ENCODE data around the gene BRD4. TPM values are rescaled to one million over a fixed set of nuclear protein-coding genes. Genes with fewer than 3 reads are reported as not detected.

Gene BRD4
- total and polyA plus RNA-seq, 2 of the 13 experiments (the other 11 are each of a cell fraction or from before 2014, with no cell fraction given) = 10.5 to 11.4 TPM

GRCh38 chr19:15256708-15257331, 75.5 kb downstream of the BRD4 start:
- Histone ChIP-seq H3K4me1 (ENCODE audit: insufficient read depth, low read length) (no peaks in the 10 kb centered on the region), H2AFZ (ENCODE audit: low read length) (no peak overlapping the region), H3K9ac (ENCODE audit: insufficient read depth, low read depth, low read length) (no peak overlapping the region), H3K79me2 (ENCODE audit: insufficient read depth, low read length) (peaks cover 2% of the 10 kb centered on the region), H3K4me2 (ENCODE audit: low read depth, low read length) (no peak overlapping the region), H4K20me1 (ENCODE audit: insufficient read depth, low read length) (peaks cover 22% of the 10 kb centered on the region; the same call in 1 of the 2 replicates), H3K36me3 (replicated peaks in 1 of 2; ENCODE audit: control insufficient read depth in 1 of 2, insufficient read depth in 2 of 2, low read length in 2 of 2) (peaks cover 73 to 97% of the 10 kb centered on the region in 2 experiments), H3K27ac (ENCODE audit: extremely low read length, insufficient read depth, low read length) (no peak overlapping the region), H3K4me3 (replicated peaks in 1 of 3; ENCODE audit: insufficient read depth in 1 of 3, low read depth in 2 of 3, low read length in 3 of 3) (no peak overlapping the region), H3K27me3 (ENCODE audit: control insufficient read depth in 1 of 2, insufficient read depth in 2 of 2, low read length in 2 of 2) (no peaks in the 10 kb centered on the region; a peak in 1 of 5 replicates), H3K9me3 (ENCODE audit: low read length) (no peaks in the 10 kb centered on the region)
- ATAC-seq = no peak
- no peak for FAIRE-seq
- CTCF ChIA-PET (ENCODE audit: low intra/inter-chr PET ratio, low total read pairs) = no interaction called here
- no TSS peak for BruUV-seq (replicated peaks)
- TF ChIP-seq MBD4 (IDR thresholded peaks at IDR 0.05; ENCODE audit: borderline replicate concordance, low read length) = no peak
- TF ChIP-seq ZBTB38 (CRISPR knock-in tag; IDR thresholded peaks at IDR 0.05) = 0 out of 2 replicates have a peak, but pooled peaks have one; percentile 24
- peak; percentile 66 for TF ChIP-seq AGO2 (optimal IDR thresholded peaks at IDR 0.05; ENCODE audit: low read depth, low read length)
- peak; percentile 56 for TF ChIP-seq RBM22 (optimal IDR thresholded peaks at IDR 0.05; ENCODE audit: low read length)
- TF ChIP-seq ZNF556 (CRISPR knock-in tag; IDR thresholded peaks at IDR 0.05; ENCODE audit: borderline replicate concordance) = no peak
- no peak for TF ChIP-seq SMAD1 (CRISPR knock-in tag; IDR thresholded peaks at IDR 0.05; ENCODE audit: borderline replicate concordance, low read depth)
- no peak for DNase-seq (ENCODE audit: low spot score)
- intact Hi-C loops (cut with micrococcal nuclease; ENCODE audit: unreplicated experiment) = no loop called here
- over 99% methylated on average over 13 of the region's 22 CpGs for WGBS (ENCODE audit: low lambda C conversion rate)
- POLR2A ChIA-PET = no interaction called here
- in situ Hi-C loops (cut with HindIII; ENCODE audit: extremely low pct_ligation_motif_present, low pct_unique_long_range_greater_than_20kb) = no loop called here

GRCh38 chr19:15255359-15255990, 76.9 kb downstream of the BRD4 start:
- Histone ChIP-seq H3K4me1 (ENCODE audit: insufficient read depth, low read length) (peaks cover 6% of the 10 kb centered on the region), H3K36me3 (replicated peaks in 1 of 2; ENCODE audit: control insufficient read depth in 1 of 2, insufficient read depth in 2 of 2, low read length in 2 of 2) (peaks cover 73 to 97% of the 10 kb centered on the region in 2 experiments), H3K9me3 (ENCODE audit: low read length) (no peaks in the 10 kb centered on the region), H3K4me2 (ENCODE audit: low read depth, low read length) (no peak overlapping the region), H3K9ac (ENCODE audit: insufficient read depth, low read depth, low read length) (no peak overlapping the region), H4K20me1 (ENCODE audit: insufficient read depth, low read length) (peaks cover 26% of the 10 kb centered on the region; the same call in 1 of the 2 replicates), H3K4me3 (replicated peaks in 1 of 3; ENCODE audit: insufficient read depth in 1 of 3, low read depth in 2 of 3, low read length in 3 of 3) (no peak overlapping the region), H2AFZ (ENCODE audit: low read length) (no peak overlapping the region), H3K79me2 (ENCODE audit: insufficient read depth, low read length) (no peaks in the 10 kb centered on the region), H3K27ac (ENCODE audit: extremely low read length, insufficient read depth, low read length) (no peak overlapping the region), H3K27me3 (ENCODE audit: control insufficient read depth in 1 of 2, insufficient read depth in 2 of 2, low read length in 2 of 2) (no peaks in the 10 kb centered on the region; a peak in 1 of 5 replicates)
- ATAC-seq = no peak
- no peak for FAIRE-seq
- ChIA-PET POLR2A (no interaction called here), CTCF (ENCODE audit: low intra/inter-chr PET ratio, low total read pairs) (no interaction called here)
- 98% methylated on average over 13 of the region's 22 CpGs for WGBS (ENCODE audit: low lambda C conversion rate)
- no peak for TF ChIP-seq SMAD9 (CRISPR knock-in tag; IDR thresholded peaks at IDR 0.05)
- peak; percentile 67 for TF ChIP-seq AGO2 (optimal IDR thresholded peaks at IDR 0.05; ENCODE audit: low read depth, low read length)
- TF ChIP-seq ZBTB25 (CRISPR knock-in tag; IDR thresholded peaks at IDR 0.05) = no peak
- no peak for DNase-seq (ENCODE audit: low spot score)
- TSS peak; percentile 49 for BruUV-seq (replicated peaks)
- intact Hi-C loops (cut with micrococcal nuclease; ENCODE audit: unreplicated experiment) = no loop called here
- in situ Hi-C loops (cut with HindIII; ENCODE audit: extremely low pct_ligation_motif_present, low pct_unique_long_range_greater_than_20kb) = no loop called here
